GM18873 (cell line): Measurements from ENCODE around the gene ELF3.
"Not testable (repeated sequence)": the region's sequence is repeated elsewhere in the genome, so short reads cannot be mapped to it uniquely, and the experiment has no call there.

ENCODE experiments used
- ATAC-seq: cut with Tn5 transposase; IDR thresholded peaks from one replicate; pipeline ENCODE4 v1.9.1; 2021; ENCODE audit warnings: mild to moderate bottlenecking, moderate library complexity, moderate number of reproducible peaks; ENCODE audit not compliant: unreplicated experiment, low FRiP score

The ELF3 gene

GRCh38 chr1:202007304-202007703 is 3.1 kb upstream of the ELF3 start:
- ATAC-seq: no peak

GRCh38 chr1:202007805-202008489 is 2.4 kb upstream of the ELF3 start:
- ATAC-seq: no peak

GRCh38 chr1:202009326-202010179 is 834 bp upstream of the ELF3 start:
- ATAC-seq: peak; percentile 36

GRCh38 chr1:202011994-202012393 is 1.6 kb downstream of the ELF3 start:
- ATAC-seq: no peak

GRCh38 chr1:202012544-202013478 is 2.4 kb downstream of the ELF3 start:
- no peak for ATAC-seq

- ATAC-seq: no peak
Observed at GRCh38 chr1:202013603-202014002, 3.2 kb downstream of the ELF3 start.

- no peak for ATAC-seq
Observed at GRCh38 chr1:202014060-202014459, 3.7 kb downstream of the ELF3 start.

- ATAC-seq: no peak
Observed at GRCh38 chr1:202014915-202015661, 4.7 kb downstream of the ELF3 start.

- no peak for ATAC-seq
Observed at GRCh38 chr1:202015662-202015937, 5.2 kb downstream of the ELF3 start.

- ATAC-seq: no peak
Observed at GRCh38 chr1:202016022-202016810, 5.8 kb downstream of the ELF3 start.

GRCh38 chr1:202016811-202017748 is 6.7 kb downstream of the ELF3 start:
- ATAC-seq: no peak

GRCh38 chr1:202017749-202018467 is 7.5 kb downstream of the ELF3 start:
- ATAC-seq: no peak

GRCh38 chr1:202018468-202019234 is 8.3 kb downstream of the ELF3 start:
- no peak for ATAC-seq

GRCh38 chr1:202019235-202019558 is 8.8 kb downstream of the ELF3 start:
- ATAC-seq: not testable (repeated sequence)

- no peak for ATAC-seq
Observed at GRCh38 chr1:202023001-202023433, 12.6 kb downstream of the ELF3 start.

GRCh38 chr1:202029171-202029665 is 18.8 kb downstream of the ELF3 start:
- no peak for ATAC-seq

GRCh38 chr1:202029727-202030126 is 19.3 kb downstream of the ELF3 start:
- no peak for ATAC-seq
